GM21825 (cell line): ENCODE measurements around the gene CCDC78.
"Not testable (repeated sequence)": the region's sequence is repeated elsewhere in the genome, so short reads cannot be mapped to it uniquely, and the experiment has no call there.

Experiments
- ATAC-seq: cut with Tn5 transposase; IDR thresholded peaks from one replicate; pipeline ENCODE4 v1.9.1; 2021; ENCODE audit warnings: mild to moderate bottlenecking, moderate library complexity; ENCODE audit not compliant: unreplicated experiment

Gene CCDC78

GRCh38 chr16:761625-762513, 35.6 kb upstream of the CCDC78 start:
- no peak for ATAC-seq

DNA sequence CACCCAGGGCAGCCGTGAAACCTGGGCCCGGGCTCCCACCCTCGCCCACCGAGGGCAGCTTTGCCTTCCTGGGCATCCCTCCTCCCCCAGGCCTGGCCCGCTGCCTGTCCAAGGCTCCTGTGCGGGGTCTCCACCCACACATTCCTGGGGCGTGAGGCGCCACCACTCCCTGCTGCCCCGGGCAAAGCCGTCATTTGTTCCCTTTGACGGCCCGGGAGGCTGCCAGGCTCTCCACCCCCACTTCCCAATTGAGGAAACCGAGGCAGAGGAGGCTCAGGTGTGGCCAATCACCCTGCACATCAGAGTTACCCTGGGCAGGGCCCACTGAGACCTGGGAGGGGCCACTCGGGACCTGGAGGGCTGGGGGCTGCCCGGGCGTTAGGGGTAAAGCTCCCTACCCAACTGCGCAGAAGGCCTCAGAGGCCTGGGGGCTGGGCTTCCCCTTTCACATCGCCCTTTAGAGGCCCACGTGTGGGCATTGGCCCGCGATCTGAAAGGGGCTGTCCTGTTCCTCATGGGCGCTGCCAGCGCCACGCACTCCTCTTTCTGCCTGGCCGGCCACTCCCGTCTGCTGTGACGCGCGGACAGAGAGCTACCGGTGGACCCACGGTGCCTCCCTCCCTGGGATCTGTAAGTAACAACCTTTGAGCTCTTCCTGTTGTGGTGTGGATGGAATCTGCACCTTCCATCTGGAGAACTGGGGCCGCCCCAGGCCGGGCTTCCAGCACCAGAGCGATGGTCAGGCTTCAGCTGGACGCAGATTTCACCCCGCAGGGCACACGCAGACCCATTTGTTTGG, 34.5 kb upstream of the CCDC78 start, which contains the start of gene MSLN:
TSS of gene MSLN (plus strand) at position 190 of the 799 bp plus-strand sequence. CDS start 1,947 bp downstream, outside the sequence.
- no peak for ATAC-seq

GRCh38 chr16:760065-760464, 33.8 kb upstream of the CCDC78 start:
- no peak for ATAC-seq

- no peak for ATAC-seq
Measured at GRCh38 chr16:759110-759910, 33.1 kb upstream of the CCDC78 start.

DNA sequence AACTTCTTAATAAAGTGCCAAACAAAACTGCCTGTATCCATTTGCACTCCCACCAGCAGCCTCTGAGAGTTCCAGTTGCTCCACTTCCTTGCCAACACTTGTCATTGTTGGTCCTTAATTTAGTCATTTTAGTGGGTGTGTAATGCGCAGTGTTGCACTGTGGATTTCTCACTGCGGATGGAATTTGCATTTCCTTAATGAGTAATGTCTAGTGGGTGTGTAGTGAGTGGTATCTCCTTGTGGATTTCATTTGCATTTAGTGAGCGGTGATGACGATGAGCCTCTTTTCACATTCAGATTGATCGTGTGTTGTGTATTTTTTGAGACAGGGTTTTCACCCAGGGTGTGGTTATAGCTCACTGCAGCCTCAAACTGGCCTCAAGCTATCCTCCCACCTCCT, 30.2 kb upstream of the CCDC78 start:
- ATAC-seq = no peak

DNA sequence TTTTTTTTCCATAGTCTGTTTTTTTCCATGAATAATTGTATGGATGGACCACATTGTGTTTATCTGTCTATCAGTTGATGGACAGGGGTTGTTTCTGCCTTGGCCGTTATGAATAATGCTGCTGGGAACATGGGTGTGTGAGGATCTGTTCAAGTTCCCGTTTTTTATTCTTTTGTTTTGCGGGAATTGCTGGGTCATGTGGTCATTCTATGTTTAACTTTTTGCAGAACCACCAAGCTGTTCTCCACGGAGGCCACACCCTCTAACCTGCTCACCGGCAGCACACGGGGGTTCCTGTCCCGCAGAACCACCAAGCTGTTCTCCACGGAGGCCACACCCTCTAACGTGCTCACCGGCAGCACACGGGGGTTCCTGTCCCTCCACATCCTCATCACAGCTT, 28.4 kb upstream of the CCDC78 start:
- ATAC-seq = no peak

- ATAC-seq = not testable (repeated sequence)
Measured at GRCh38 chr16:754121-754607, 27.9 kb upstream of the CCDC78 start.

DNA sequence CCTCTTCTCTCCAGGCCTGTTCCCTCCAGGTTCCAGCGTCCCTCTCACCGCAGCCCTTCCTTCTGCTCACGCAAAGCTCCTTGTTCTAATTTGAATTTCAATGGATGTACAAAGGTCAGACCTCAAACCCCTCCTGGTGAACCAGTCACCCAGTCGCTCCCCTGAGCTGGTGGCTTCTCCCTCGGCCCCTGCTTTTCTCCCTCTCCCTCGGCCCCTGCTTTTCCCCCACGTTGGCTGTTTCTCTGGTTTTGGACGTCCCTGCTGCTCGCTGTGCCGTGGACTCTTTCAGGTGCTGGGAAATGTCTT, 25.7 kb upstream of the CCDC78 start:
- ATAC-seq = no peak

- ATAC-seq = no peak
Measured at GRCh38 chr16:751152-752006, 25.1 kb upstream of the CCDC78 start.

DNA sequence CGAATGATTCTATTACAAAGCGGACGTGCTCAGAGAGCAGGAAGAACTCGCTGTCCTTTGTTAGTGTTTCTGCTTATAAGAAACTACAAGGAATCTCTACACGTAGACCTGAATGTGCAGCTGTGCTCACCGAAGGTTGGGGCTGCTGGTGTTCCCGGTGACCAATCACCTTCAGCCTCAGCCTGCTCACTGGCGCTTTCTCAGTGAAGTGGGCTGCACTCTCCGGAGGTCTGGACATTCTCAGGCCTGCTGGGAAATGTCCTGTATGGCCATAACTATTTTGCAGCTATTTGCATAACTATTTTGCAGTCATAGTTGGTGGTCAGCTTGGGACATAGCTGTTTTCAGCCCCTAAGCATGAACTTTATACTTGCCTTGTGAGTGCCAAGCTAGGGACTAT, 24.2 kb upstream of the CCDC78 start:
- no peak for ATAC-seq

- no peak for ATAC-seq
Measured at GRCh38 chr16:749010-749409, 22.8 kb upstream of the CCDC78 start.

DNA sequence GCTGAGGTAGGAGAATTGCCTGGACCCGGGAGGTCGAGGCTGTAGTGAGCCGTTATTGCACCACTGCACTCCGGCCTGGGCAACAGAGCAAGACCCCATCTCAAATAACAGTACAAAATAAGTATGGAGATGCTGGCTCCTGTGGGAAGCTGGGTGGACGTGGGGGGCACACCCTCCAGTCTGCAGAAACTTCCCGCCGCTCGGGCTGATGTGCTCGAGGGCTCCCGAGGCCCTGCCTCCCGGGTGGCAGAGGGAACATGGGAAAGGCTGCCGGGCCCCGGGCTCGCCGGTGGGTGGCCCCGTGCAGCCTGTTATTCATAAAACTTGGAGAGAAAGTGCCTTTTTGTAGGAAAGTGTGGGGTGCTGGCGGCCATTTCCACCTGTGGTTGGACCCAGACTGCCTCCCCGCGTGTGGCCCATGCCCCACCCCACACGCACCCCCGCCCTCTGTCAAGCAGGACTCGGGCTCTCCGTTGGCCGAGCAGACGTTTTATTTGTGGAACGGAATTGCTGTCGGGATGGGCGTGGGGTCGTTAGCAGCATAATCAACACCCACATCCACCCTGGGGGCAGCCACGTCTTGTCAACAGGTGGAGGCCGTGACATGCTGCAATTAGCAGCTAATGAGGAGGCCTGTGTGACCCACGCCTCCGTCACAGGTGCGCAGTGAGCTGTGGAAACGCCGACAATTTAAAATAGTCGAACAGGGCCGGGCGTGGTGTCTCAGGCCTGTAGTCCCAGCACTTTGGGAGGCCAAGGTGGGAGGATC, 21.9 kb upstream of the CCDC78 start:
- no peak for ATAC-seq

DNA sequence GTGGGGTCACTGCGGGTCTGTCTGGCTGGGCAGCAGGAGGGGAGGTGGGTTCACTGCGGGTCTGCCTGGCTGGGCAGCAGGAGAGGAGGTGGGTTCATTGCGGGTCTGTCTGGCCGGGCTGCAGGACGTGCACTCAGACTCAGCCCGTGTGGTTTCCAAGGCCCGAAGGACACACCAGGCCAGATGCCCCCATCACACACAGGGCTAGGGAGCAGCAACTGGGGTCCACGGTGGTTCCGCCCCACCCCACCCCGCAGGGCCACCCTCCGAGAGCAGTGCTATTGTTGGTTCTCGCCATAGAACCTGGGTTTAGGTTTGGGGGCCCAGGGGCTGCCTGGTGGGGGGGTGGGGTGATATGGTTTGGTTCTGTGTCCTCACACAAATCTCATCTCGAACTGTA, 20.4 kb upstream of the CCDC78 start:
- ATAC-seq = no peak

GRCh38 chr16:745739-746138, 19.5 kb upstream of the CCDC78 start:
- no peak for ATAC-seq

DNA sequence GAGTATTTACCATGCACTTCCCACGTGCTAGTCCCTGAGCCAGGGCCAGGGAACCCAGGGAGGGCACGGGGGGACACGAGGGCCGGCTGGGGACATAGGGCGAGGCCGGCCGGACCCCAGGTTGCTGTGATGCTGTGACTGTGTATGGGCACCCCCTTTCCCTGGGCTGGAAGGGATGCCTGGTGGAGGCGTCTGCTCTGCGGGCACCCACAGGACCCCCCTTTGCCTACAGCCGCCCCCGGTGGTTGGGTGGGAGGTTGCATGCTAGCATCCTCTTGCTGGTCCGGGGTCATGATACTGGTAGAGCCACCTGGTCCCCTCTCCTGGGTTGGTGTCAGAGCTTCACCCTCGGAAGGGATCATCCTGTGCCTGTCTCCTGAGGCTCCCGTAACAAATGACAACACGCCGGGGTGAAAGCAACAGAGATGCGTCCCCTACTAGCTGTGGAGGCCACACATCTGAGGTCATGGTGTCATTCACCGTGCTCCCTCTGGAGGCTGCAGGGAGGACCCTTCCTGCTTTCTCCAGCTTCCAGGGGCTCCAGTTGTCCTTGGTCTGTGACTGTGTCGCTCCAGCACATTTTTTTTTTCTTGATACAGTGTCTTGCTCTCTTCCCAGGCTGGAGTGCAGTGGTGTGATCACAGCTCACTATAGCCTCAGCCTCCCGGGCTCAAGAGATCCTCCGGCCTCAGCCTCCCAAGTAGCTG, 17.7 kb upstream of the CCDC78 start:
- ATAC-seq = no peak

- not testable (repeated sequence) for ATAC-seq
Measured at GRCh38 chr16:742894-743293, 16.7 kb upstream of the CCDC78 start.

DNA sequence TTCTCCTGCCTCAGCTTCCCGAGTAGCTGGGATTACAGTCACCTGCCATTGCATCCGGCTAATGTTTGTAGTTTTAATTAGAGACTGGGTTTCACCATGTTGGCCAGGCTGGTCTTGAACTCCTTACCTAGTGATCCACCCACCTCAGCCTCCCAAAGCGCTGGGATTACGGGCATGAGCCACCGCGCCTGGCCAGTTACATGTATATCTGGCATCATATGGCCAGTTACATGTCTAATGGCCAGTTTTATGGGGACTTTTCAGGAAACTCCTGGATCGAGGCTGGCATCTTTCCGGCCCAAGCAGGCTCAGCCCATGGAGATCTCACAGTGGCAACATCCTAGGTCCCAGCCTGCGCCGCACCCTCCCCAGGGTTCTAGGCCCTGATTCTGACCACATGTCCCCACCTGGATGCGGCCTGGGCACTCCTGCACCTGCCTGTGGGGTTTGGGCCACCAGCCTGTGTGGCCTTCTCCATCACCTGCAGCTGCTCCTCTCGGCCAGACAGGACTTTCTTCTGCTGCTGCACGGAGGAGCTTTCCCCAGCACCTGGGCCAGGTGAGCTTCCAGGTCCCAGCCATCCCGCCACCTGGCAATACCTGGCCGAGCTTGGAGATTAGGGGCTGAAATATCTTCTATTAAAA, 15.9 kb upstream of the CCDC78 start:
- ATAC-seq = no peak

DNA sequence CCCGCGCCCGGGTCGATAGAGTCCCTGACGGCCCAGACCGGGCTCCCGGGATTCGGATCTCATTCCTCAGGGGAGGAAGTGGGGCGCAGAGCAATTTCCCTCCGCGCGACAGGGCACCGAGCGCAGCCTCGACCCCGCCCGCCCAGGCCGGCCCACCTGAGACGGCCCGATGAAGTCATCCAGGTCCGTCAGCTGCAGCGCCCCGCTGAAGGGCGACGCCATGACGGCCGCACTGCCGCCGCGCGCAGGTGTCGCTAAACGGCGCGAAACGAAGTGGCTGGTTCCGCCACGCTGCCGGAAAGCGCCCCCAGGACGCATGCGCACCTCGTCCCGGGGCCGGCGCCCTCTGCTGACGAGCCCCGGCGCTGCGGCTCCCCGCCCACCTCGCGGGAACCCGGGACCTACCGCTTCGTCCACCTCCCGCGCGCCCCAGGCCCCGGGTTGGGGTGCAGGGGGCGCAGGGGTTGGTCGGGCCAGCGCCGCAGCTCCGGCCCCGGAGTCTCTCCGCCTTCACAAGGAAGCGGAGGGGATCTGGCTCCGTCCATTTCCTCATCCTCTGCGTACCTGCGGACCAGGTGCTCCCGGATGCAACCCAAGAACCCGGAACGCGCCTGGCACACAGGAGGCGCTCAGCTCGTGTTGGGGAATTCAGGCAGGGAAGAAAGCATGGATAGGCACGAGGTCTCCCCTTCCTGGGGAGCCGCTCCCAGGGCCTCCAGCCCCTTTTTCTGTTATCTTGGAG, 14.7 kb upstream of the CCDC78 start, which contains the start of gene CIAO3:
TSS of gene CIAO3 (minus strand) at position 234 of the 742 bp plus-strand sequence. CDS start at position 222, 12 bp downstream.
- ATAC-seq = peak; percentile 69
